Cardiac fibroblast (primary cell): ENCODE results near the gene ZNF213.

Experiments
- DNase-seq, 2 donors: peaks; one replicate each; pipeline versions ENCODE4 v3.0.0 to v3.0.0-alpha.2; 2010; ENCODE audit warnings: low read depth in 2 of 2
- H3K4me3 ChIP-seq, 2 donors: replicated peaks in 1 of 2; 1 replicate in 1 of 2; 2 replicates in 1 of 2; pipeline ENCODE4 v1.5.1; 2011; ENCODE audit warnings: low read depth in 2 of 2, low read length in 2 of 2, mild to moderate bottlenecking in 2 of 2, moderate library complexity in 1 of 2
- CTCF ChIP-seq: IDR thresholded peaks from one replicate; pipeline ENCODE4 v1.5.1; 2011; ENCODE audit warnings: low read depth, mild to moderate bottlenecking, low read length, inconsistent platforms

The ZNF213 gene

GRCh38 chr16:3144321-3144983 lies 9.6 kb downstream of the ZNF213 start:
- TF ChIP-seq CTCF: no peak
- H3K4me3 ChIP-seq: no peak overlapping the region
- no peak for DNase-seq

GRCh38 chr16:3145151-3145550 lies 10.3 kb downstream of the ZNF213 start:
- H3K4me3 ChIP-seq: no peak overlapping the region
- DNase-seq: no peak
- TF ChIP-seq CTCF: no peak

- no peak overlapping the region for H3K4me3 ChIP-seq
- DNase-seq: no peak
- TF ChIP-seq CTCF: no peak
Measured at GRCh38 chr16:3145660-3146059, 10.8 kb downstream of the ZNF213 start.

GRCh38 chr16:3147046-3147756 lies 12.4 kb downstream of the ZNF213 start:
- DNase-seq: no peak
- no peak for TF ChIP-seq CTCF
- H3K4me3 ChIP-seq: no peak overlapping the region

GRCh38 chr16:3147757-3148104 lies 12.9 kb downstream of the ZNF213 start:
- no peak for DNase-seq
- TF ChIP-seq CTCF: no peak
- H3K4me3 ChIP-seq: no peak overlapping the region

- TF ChIP-seq CTCF: no peak
- no peak overlapping the region for H3K4me3 ChIP-seq
- DNase-seq: no peak
Measured at GRCh38 chr16:3148256-3149192, 13.7 kb downstream of the ZNF213 start.
